GM13977 (cell line): ENCODE data around the gene OR10V1.

Experiments used
- DNase-seq: peaks from one replicate; pipeline ENCODE4 v3.0.0; 2012; ENCODE audit warnings: low spot score
- in situ Hi-C: fragments of 300-500 bp; cut with MboI; formaldehyde crosslinking; loops from one replicate; pipeline ENCODE4 v1.12.0; 2022; ENCODE audit warnings: low sequenced_read_pairs, low pct_unique_long_range_greater_than_20kb, mixed read lengths, inconsistent platforms; ENCODE audit not compliant: unreplicated experiment
- TF ChIP-seq, protein P1 (sequence below): IDR thresholded peaks from 2 replicates; pipeline ENCODE4 v1.5.1; 2012; ENCODE audit warnings: mild to moderate bottlenecking, control low read depth; ENCODE audit not compliant: insufficient read depth; ENCODE audit errors: extremely low read depth, missing control alignments

The OR10V1 gene

DNA sequence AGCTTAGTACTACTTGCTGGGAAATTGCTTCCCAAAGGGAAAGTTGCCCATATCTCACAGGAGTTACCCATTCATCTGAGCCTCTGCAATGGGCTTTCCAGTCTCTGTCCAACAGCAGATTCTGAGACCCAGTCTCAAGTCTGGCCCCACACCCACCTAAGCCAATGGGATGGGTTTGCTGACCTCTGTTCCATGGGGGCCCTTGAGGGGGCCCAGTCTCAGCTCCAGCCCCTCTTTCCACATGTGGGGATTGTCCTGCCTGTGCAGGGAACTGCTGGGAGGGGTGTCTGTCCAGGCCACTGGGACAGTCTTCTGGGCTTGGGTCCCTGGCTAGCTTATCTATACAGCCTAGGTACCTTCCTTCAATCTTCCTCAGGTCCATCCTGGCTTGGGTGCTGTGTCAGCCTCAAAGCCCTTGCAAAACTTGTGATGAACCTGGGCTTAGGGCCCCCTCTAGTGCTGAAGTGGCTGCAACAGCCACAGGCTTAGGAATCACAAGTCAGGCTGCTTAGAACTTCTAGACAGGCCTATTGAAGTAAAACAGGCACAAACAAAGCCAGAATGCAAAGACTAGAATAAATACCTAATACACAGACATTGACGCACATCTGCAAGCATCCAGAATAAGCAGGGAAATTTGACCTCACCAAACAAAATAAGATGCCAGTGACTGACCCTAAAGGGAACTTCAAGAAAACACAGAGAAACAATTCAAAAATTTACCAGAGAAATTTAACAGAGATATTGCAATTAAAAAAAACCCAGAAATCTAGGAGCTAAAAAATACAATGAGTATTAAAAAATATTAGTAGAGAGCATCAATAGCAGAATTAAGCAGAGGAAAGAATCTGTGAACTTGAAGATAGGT lies 33.1 kb downstream of the OR10V1 start:
- in situ Hi-C loops: no loop called here
- TF ChIP-seq, protein P1, sequence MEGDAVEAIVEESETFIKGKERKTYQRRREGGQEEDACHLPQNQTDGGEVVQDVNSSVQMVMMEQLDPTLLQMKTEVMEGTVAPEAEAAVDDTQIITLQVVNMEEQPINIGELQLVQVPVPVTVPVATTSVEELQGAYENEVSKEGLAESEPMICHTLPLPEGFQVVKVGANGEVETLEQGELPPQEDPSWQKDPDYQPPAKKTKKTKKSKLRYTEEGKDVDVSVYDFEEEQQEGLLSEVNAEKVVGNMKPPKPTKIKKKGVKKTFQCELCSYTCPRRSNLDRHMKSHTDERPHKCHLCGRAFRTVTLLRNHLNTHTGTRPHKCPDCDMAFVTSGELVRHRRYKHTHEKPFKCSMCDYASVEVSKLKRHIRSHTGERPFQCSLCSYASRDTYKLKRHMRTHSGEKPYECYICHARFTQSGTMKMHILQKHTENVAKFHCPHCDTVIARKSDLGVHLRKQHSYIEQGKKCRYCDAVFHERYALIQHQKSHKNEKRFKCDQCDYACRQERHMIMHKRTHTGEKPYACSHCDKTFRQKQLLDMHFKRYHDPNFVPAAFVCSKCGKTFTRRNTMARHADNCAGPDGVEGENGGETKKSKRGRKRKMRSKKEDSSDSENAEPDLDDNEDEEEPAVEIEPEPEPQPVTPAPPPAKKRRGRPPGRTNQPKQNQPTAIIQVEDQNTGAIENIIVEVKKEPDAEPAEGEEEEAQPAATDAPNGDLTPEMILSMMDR: peak; percentile 90
- peak; percentile 60 for DNase-seq

DNA sequence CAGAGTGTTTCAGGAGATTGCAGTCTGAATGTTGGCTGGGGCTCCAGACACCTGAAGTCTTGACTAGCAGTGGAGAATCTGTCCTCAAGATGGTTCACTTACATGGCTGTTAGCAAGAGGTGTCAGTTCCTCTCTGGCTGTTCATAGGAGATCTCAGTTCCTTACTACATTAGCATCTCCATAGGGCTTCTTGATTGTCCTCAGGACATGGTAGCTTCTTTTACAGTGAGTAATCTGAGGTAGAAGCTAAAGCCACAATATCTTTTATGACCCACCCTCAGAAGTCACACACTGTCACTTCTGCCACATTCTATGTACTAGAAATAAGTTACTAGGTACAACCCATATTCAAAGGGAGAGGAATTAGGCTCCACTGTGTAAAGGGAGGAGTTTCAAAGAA lies 34.3 kb downstream of the OR10V1 start:
- in situ Hi-C loops: loop anchor here (10.0 kb wide), 1 partner anchor 145 kb away; no protein-coding TSS in a partner anchor
- DNase-seq: no peak

DNA sequence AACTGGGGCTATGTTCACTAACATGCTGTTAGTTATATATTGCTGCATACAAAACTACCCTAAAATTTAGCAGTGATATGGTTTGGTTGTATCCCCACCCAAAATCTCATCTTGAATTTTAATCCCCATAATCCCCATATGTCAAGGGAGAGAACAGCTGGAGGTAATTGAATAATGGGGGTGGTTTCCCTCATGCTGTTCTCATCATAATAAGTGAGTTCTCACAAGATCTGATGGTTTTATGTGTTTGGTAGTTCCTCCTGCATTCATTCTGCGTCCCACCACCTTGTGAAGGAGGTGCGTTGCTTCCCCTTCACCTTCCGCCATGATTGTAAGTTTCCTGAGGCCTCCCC lies 34.9 kb downstream of the OR10V1 start:
- TF ChIP-seq, protein P1: no peak
- in situ Hi-C loops: loop anchor here (10.0 kb wide), 1 partner anchor 144 kb away; no protein-coding TSS in a partner anchor
- no peak for DNase-seq

More for the DNA sequence above, 34.3 kb downstream of the OR10V1 start:
- TF ChIP-seq, protein P1: no peak

DNA sequence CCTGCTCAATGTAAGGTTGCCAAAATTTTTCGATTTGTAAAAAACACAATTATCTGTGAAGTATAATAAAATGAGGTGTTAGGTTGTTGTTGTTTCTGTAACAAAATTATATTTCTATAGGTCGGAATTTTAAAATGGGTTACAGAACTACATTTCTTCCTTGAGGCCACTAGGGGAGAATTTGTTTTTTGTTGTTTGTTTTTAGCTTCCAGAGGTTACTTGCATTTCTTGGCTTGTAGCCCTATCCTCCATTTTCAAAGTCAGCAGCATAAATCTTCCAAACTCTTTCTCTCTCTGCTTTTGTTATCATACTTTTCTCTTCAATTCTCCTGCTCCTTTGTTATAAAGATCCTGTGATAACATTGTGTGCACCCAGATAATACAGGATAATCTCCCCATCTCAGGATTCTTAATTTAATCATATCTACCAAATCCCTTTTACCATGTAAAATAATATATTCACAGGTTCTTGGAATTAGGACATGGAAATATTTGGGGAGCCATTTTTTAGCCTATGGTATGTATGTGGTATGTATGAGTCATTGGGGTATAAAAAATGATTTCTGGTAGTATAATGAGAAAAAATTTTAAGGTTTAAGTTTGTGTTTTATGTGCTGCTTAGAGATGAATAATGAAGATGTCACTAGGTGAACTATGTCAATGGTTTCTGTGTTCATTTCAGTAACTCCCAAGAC lies 35.4 kb downstream of the OR10V1 start:
- TF ChIP-seq, protein P1: no peak
- in situ Hi-C loops: loop anchor here (10.0 kb wide), 1 partner anchor 143 kb away; no protein-coding TSS in a partner anchor
- DNase-seq: no peak

DNA sequence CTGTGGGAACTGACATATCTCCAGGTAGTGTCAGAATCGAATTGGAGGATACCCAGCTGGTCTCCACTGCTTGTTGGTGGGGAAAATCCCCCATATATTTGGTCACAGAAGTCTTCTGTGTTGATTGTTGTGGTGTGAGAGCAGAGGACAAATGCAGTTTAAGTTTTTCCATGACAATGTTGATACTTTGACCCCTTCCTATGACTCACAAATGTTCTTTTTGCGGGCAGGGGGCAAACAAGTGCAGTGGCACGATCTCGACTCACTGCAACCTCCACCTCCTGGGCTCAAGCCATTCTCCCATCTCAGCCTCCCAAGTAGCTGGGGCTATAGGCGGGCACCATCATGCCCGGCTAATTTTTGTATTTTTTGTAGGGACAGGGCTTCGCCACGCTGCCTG lies 37.4 kb downstream of the OR10V1 start:
- no peak for DNase-seq
- TF ChIP-seq, protein P1: no peak
- in situ Hi-C loops: loop anchor here (10.0 kb wide), 1 partner anchor 141 kb away; no protein-coding TSS in a partner anchor

DNA sequence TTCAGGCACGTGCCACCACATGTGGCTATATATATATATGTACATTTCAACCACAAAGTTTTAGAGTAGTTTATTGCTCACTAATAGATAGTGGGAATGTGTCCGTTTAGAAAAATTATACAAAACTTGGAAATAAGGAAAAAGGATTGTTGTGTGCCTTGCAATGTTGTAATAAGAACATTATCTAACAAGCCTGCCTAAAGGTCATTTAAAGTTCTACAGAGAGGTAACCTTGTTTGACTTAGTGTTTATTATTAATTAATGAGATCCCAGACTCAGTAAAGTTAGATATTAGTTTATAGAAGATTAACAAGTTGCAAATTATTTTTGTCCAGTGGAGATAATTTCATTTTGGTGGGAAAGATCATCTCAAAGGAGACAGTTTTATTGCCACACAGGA lies 39.4 kb downstream of the OR10V1 start:
- no peak for DNase-seq
- in situ Hi-C loops: loop anchor here (10.0 kb wide), 1 partner anchor 139 kb away; no protein-coding TSS in a partner anchor
- TF ChIP-seq, protein P1: no peak
